Activated CD4-positive, CD25-positive, alpha-beta regulatory T cell treated with anti-CD3 and anti-CD28 coated beads, Interleukin-2, amount 50 U/mL, for 16 hours (primary cell): ENCODE measurements around the gene TRIM34.
"Not testable (repeated sequence)": the region's sequence is repeated elsewhere in the genome, so short reads cannot be mapped to it uniquely, and the experiment has no call there.

Experiments used
- DNase-seq: peaks from one replicate; pipeline ENCODE4 v3.0.0-alpha.2; 2020; ENCODE audit warnings: low read depth, low spot score

The TRIM34 gene

GRCh38 chr11:5620651-5621521 lies 3.9 kb upstream of the TRIM34 start:
- DNase-seq, result no peak

GRCh38 chr11:5621580-5621979 lies 3.2 kb upstream of the TRIM34 start:
- no peak for DNase-seq

- DNase-seq, result no peak
These were observed 2.0 kb upstream of the TRIM34 start for GRCh38 chr11:5622802-5623201.

- DNase-seq, result no peak
These were observed 480 bp downstream of the TRIM34 start for GRCh38 chr11:5625281-5625680.

- no peak for DNase-seq
These were observed 1.4 kb downstream of the TRIM34 start for GRCh38 chr11:5626196-5626595.

DNA sequence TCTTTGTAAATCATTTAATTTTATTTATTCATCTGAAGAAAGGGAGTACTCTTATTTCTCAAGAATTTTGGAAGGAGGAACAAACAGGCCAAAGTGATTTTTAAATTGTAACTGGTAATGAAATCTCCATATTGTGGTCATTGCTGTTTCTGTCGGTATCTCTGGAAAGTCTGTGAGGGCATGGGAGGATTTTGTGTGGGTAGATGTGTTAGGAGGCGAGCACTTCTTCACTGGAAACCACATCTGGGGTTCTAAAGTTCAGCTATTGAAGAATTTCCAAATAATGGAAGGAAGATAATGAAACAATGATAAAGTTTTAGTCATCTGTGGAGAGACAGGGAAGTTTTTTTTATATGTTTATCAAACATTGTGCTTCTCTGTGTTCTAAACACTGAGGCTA lies 6.6 kb downstream of the TRIM34 start:
- no peak for DNase-seq

DNA sequence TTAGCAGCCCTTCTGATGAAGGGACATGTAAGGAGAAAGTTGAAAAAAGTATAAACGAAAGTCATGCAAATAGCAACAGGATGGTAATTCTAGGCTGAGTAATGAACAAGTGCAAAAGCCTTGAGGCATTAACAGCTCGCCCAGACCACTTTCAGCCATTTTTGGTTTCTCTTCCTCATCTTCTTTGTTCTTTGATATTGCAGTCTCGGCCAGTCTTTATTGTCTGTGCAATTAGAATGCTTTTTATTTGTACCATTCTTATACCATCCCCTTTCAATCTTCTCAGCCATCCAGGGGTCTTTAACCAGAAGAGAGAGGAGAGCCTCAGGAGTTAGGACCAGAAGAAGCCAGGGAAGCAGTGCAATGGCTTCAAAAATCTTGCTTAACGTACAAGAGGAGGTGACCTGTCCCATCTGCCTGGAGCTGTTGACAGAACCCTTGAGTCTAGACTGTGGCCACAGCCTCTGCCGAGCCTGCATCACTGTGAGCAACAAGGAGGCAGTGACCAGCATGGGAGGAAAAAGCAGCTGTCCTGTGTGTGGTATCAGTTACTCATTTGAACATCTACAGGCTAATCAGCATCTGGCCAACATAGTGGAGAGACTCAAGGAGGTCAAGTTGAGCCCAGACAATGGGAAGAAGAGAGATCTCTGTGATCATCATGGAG lies 7.3 kb downstream of the TRIM34 start:
- no peak for DNase-seq

DNA sequence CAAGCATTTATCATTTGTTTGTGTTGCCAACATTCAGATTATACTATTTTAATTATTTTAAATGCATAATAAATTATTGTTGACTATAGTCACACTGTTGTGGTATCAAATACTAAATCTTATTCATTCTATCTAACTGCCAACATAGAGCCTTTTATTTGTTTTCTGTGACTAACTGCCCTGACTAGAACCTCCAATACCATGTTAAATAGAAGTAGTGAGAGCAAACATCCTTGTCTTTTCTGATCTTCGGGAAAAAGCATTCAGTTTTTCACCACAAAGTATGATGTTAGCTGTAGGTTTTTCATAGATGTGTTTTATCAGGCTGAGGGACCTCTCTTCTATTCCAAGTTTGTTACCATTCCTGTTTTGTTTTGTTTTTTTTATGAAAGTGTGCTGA lies 15.2 kb downstream of the TRIM34 start:
- no peak for DNase-seq

- no peak for DNase-seq
These were observed 18.8 kb downstream of the TRIM34 start for GRCh38 chr11:5643585-5643984.

DNA sequence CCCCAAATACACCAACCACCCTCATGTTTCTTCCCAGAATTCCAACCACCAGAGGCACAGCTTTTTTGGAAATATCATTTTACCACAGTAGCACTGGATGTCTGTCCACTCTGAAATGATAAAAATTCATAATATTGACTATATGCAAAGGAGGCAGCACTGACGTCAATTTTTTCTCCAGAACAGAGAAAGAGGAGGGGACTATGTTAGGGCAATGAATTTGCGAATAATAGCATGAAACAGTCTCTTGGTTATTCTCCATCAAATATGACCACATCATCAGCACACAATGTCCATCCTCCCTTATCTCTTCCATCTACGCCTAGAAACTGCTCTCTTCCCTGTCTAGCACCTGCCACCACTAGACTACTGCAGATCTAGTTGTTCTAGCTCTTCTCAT lies 21.3 kb downstream of the TRIM34 start:
- no peak for DNase-seq

DNA sequence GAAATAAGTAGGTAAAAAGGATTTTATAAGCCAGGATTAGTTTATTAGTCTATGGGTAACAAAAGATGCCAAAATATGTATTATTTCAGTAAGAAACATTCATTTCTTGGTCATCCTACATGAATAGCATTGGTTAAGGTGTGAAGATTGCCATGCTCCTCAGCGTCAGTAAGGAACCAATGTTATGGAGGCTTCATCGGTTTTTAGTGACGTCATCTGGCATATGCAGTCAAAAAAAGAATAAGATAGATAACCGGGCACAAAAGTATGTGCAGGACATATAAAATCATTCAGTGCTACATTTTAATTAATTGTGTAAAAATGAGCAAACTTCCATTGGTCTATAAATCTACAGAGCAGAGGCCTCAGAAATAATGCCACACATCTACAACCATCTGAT lies 30.7 kb downstream of the TRIM34 start:
- no peak for DNase-seq

DNA sequence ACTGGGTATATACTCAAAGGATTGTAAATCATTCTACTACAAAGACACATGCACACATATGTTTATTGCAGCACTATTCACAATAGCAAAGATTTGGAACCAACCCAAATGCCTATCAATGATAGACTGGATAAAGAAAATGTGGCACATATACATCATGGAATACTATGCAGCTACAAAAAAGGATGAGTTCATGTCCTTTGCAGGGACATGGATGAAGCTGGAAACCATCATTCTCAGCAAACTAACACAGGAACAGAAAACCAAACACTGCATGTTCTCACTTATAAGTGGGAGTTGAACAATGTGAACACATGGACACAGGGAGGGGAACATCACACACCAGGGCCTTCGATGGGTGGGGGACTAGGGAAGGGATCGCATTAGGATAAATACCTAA lies 32.2 kb downstream of the TRIM34 start:
- not testable (repeated sequence) for DNase-seq

- DNase-seq, result no peak
These were observed 33.5 kb downstream of the TRIM34 start for GRCh38 chr11:5658318-5658717.

GRCh38 chr11:5663511-5663910 lies 38.7 kb downstream of the TRIM34 start:
- DNase-seq, result no peak

- no peak for DNase-seq
These were observed 40.3 kb downstream of the TRIM34 start for GRCh38 chr11:5665051-5665570.

DNA sequence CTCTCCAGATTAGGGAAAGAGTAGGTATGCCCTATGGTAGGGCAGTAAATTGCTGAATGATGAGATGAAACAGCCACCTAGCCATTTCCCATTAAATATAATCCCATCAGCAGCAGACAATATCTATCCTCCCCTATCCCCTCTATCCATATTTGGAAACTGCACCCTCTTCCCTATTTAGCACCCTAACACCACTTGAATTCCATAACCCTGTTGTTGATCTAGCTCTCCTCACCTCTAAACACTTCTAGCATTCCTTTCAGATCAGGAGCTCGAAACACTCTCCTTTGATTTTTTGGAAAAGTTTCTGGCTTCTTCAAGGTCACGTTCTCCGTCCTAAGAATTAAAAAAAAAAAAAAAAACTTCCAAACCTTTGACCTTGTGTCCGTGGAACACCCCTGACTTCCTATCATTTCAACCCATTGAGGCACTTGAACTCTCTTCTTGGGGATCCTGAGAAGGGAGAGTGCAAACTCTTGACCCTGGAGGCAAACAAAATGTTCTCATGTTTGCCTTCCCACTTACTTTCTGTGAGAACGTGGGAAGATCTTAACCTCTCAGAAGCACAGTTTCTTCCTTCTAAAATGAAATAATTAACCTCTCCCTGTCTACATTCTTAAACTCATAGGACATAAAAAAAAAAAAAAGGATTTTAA lies 41.1 kb downstream of the TRIM34 start:
- DNase-seq, result no peak

DNA sequence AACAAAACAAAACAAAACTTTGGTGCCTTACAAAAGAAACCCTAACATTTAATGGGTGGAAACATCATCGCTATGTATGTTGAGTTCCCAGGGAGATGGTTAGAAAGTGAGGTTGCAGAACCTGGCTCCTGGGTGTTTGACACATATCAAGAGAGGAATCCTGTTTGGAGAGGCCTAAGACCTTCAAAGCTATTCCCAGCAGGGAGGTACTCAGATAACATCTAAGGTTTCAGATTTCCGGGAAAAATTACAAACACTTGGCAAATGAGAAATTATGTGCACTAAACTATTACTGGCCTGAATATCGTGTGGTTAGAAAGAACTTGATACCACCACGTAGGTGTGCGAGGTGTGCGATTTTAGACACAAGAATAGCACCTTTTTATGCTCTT lies 41.6 kb downstream of the TRIM34 start:
- DNase-seq, result no peak

DNA sequence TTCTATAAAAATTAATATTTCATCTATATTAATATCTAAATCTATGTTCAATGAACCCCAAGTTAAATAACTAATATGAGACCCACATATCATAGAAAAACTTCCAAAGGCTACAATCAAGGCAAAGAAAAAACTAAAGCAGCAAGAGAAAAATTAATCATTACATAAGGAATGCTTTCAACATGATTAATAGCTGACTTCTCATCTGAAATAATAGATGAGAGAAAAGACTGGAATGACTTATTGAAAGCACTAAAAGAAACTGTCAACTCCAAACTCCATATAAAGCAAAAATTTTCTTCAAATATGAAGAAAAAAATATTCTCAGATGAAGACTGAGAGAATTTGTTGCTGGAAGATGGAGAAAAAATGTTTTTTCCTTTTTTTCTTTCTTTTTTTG lies 47.0 kb downstream of the TRIM34 start:
- DNase-seq, result no peak

DNA sequence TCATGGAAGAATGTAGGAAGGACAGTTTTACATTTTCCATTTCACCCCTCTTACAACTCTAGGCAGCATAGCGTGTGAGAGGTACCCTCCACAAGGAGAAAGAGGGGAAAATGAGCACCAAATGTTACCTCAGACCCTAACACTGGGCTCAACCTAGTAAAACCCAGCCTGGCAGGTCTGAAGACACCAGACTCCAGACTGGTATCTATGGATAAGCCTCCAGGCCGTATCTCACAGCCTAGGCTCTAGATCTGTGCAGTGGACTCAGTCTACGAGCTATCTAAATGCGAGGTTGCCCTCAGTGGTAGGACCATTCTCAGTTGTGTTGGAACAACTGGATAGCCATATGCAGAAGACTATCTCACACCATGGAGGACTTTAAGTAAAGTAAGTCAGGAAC lies 49.6 kb downstream of the TRIM34 start:
- DNase-seq, result no peak

GRCh38 chr11:5679811-5680210 lies 55.0 kb downstream of the TRIM34 start:
- DNase-seq, result no peak

- not testable (repeated sequence) for DNase-seq
These were observed 58.2 kb downstream of the TRIM34 start for GRCh38 chr11:5682890-5683441.

- not testable (repeated sequence) for DNase-seq
These were observed 58.8 kb downstream of the TRIM34 start for GRCh38 chr11:5683620-5684019.
